ENCODE data around the gene GCSH. TPM values are rescaled to one million over a fixed set of nuclear protein-coding genes. Genes with fewer than 3 reads are reported as not detected.

The GCSH gene
- total and polyA plus RNA-seq, 4 donors: 14.7 to 35.7 (median 19.0) TPM

DNA sequence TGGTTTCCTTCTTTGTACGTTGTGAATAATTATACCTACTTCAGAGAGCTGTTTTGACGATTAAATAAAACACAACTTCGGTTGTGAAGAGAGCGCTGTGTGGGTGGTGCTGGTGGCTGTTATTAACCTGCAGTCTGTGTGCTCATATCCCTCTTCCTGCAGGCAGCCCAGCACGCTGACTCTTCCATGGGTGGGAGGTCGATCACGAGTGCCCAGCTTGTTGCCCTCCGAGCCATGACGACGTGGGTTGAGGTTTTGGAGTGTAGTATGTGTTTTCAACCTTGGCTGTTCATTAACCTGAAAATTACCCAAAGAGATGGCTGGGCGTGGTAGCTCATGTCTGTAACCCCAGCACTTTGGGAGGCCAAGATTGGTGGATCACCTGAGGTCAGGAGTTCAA lies 11.3 kb upstream of the GCSH start:
- no peak overlapping the region for H3K4me3 ChIP-seq (ENCODE audit: low read length in 2 of 2)
- intact Hi-C loops (cut with DNase I): no loop called here
- no peaks in the 10 kb centered on the region for H3K36me3 ChIP-seq (ENCODE audit: control insufficient read depth in 1 of 2, insufficient read depth in 2 of 2, low read length in 1 of 2)
- WGBS, 2 donors: 81% methylated on average over 11 of the region's 11 CpGs
- no peak for ATAC-seq (ENCODE audit: low FRiP score)
- H3K27ac ChIP-seq (ENCODE audit: low read depth in 1 of 2, low read length in 2 of 2): no peak overlapping the region
- no peaks in the 10 kb centered on the region for H3K27me3 ChIP-seq (ENCODE audit: control insufficient read depth in 1 of 2, insufficient read depth in 2 of 2, low read length in 1 of 2)
- H3K4me1 ChIP-seq (ENCODE audit: control insufficient read depth in 1 of 2, insufficient read depth in 2 of 2, low read length in 2 of 2): no peaks in the 10 kb centered on the region
- DNase-seq: peak in 1 of 2 donors; percentile 48
- H3K9me3 ChIP-seq (ENCODE audit: control insufficient read depth, low read length): no peaks in the 10 kb centered on the region

- ATAC-seq (ENCODE audit: low FRiP score) (no peak), DNase-seq (peak in 1 of 2 donors; percentile 20)
- no peaks in the 10 kb centered on the region for H3K27me3 ChIP-seq (ENCODE audit: control insufficient read depth in 1 of 2, insufficient read depth in 2 of 2, low read length in 1 of 2)
- WGBS, 2 donors: 37 to 38% methylated on average over 8 of the region's 8 CpGs
- H3K4me1 ChIP-seq (ENCODE audit: control insufficient read depth in 1 of 2, insufficient read depth in 2 of 2, low read length in 2 of 2): no peaks in the 10 kb centered on the region
- H3K36me3 ChIP-seq (ENCODE audit: control insufficient read depth in 1 of 2, insufficient read depth in 2 of 2, low read length in 1 of 2): no peaks in the 10 kb centered on the region
- intact Hi-C loops (cut with DNase I): no loop called here
- H3K9me3 ChIP-seq (ENCODE audit: control insufficient read depth, low read length): no peaks in the 10 kb centered on the region
- no peak overlapping the region for H3K4me3 ChIP-seq (ENCODE audit: low read length in 2 of 2)
- no peak overlapping the region for H3K27ac ChIP-seq (ENCODE audit: low read depth in 1 of 2, low read length in 2 of 2)
Observed at GRCh38 chr16:81106826-81107503, 10.8 kb upstream of the GCSH start.

DNA sequence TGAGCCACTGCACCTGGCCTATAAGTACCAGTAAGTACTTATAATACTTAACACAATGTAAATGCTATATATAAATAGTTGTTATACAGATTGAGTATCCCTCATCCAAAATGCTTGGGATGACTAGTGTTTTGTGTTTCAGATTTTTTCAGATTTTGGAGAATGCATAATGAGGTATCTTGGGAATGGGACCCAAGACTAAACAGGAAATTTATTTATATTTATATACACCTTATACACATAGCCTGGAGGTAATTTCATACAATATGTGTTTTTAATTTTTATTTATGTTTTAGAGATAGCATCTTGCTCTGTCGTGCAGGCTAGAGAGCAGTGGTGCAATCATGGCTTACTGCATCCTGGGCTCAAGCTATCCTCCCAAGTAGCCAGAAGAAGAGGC lies 9.8 kb upstream of the GCSH start:
- H3K36me3 ChIP-seq (ENCODE audit: control insufficient read depth in 1 of 2, insufficient read depth in 2 of 2, low read length in 1 of 2): no peaks in the 10 kb centered on the region
- 83 to 91% methylated on average over 1 of the region's 1 CpG for WGBS, 2 donors
- no peaks in the 10 kb centered on the region for H3K9me3 ChIP-seq (ENCODE audit: control insufficient read depth, low read length)
- H3K27me3 ChIP-seq (ENCODE audit: control insufficient read depth in 1 of 2, insufficient read depth in 2 of 2, low read length in 1 of 2): no peaks in the 10 kb centered on the region
- ATAC-seq (ENCODE audit: low FRiP score): no peak
- no peak for DNase-seq
- intact Hi-C loops (cut with DNase I): no loop called here
- H3K4me1 ChIP-seq (ENCODE audit: control insufficient read depth in 1 of 2, insufficient read depth in 2 of 2, low read length in 2 of 2): no peaks in the 10 kb centered on the region
- no peak overlapping the region for H3K27ac ChIP-seq (ENCODE audit: low read depth in 1 of 2, low read length in 2 of 2)
- no peak overlapping the region for H3K4me3 ChIP-seq (ENCODE audit: low read length in 2 of 2)

- WGBS, 2 donors: 83 to 89% methylated on average over 9 of the region's 9 CpGs
- Histone ChIP-seq H3K27me3 (ENCODE audit: control insufficient read depth in 1 of 2, insufficient read depth in 2 of 2, low read length in 1 of 2) (no peaks in the 10 kb centered on the region), H3K4me1 (ENCODE audit: control insufficient read depth in 1 of 2, insufficient read depth in 2 of 2, low read length in 2 of 2) (no peaks in the 10 kb centered on the region), H3K9me3 (ENCODE audit: control insufficient read depth, low read length) (no peaks in the 10 kb centered on the region), H3K4me3 (ENCODE audit: low read length in 2 of 2) (no peak overlapping the region), H3K27ac (ENCODE audit: low read depth in 1 of 2, low read length in 2 of 2) (no peak overlapping the region), H3K36me3 (ENCODE audit: control insufficient read depth in 1 of 2, insufficient read depth in 2 of 2, low read length in 1 of 2) (no peaks in the 10 kb centered on the region)
- ATAC-seq (ENCODE audit: low FRiP score) (no peak), DNase-seq (no peak)
- intact Hi-C loops (cut with DNase I): no loop called here
Observed at GRCh38 chr16:81101702-81102101, 5.5 kb upstream of the GCSH start.

DNA sequence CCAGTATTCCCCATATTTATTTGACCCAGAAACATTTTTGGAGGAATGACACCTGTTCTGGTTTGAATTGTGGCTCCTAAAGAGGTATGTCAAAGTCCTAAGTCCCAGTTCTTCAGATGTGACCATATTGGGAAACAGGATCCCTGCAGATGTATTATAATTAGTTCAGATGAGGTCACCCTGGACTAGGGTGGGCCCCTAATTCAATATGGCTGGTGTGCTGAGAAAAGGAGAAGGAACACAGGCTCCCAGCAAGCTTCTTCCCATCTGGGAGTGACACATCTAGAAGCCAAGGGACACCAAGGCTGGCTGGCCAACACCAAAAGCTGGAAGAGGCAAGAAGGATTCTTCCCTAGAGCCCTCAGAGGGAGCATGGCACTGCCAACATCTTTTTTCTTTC lies 3.8 kb upstream of the GCSH start:
- Histone ChIP-seq H3K27ac (ENCODE audit: low read depth in 1 of 2, low read length in 2 of 2) (no peak overlapping the region), H3K36me3 (ENCODE audit: control insufficient read depth in 1 of 2, insufficient read depth in 2 of 2, low read length in 1 of 2) (no peaks in the 10 kb centered on the region), H3K4me1 (ENCODE audit: control insufficient read depth in 1 of 2, insufficient read depth in 2 of 2, low read length in 2 of 2) (no peaks in the 10 kb centered on the region), H3K9me3 (ENCODE audit: control insufficient read depth, low read length) (no peaks in the 10 kb centered on the region), H3K4me3 (ENCODE audit: low read length in 2 of 2) (no peak overlapping the region), H3K27me3 (ENCODE audit: control insufficient read depth in 1 of 2, insufficient read depth in 2 of 2, low read length in 1 of 2) (no peaks in the 10 kb centered on the region)
- DNase-seq: no peak
- ATAC-seq (ENCODE audit: low FRiP score): no peak
- intact Hi-C loops (cut with DNase I): loop anchor here (10.0 kb wide), 1 partner anchor 215 kb away; the partner anchor contains the start of gene GAN (in 2 of the 2)

GRCh38 chr16:81097230-81097629 lies 1.0 kb upstream of the GCSH start:
- Histone ChIP-seq H3K4me3 (ENCODE audit: low read length in 2 of 2) (no peak overlapping the region), H3K27ac (ENCODE audit: low read depth in 1 of 2, low read length in 2 of 2) (no peak overlapping the region)

GRCh38 chr16:81096715-81097208 lies 567 bp upstream of the GCSH start:
- WGBS, 2 donors: 52 to 55% methylated on average over 8 of the region's 8 CpGs
- peak overlapping the region in 1 of 2 donors; percentile 46 for H3K27ac ChIP-seq (ENCODE audit: low read depth in 1 of 2, low read length in 2 of 2)
- DNase-seq: no peak
- no peaks in the 10 kb centered on the region for H3K9me3 ChIP-seq (ENCODE audit: control insufficient read depth, low read length)
- H3K4me1 ChIP-seq (ENCODE audit: control insufficient read depth in 1 of 2, insufficient read depth in 2 of 2, low read length in 2 of 2): no peaks in the 10 kb centered on the region
- intact Hi-C loops (cut with DNase I): loop anchor here (1.0 to 10.0 kb wide), 3 partner anchors 20 to 218 kb away; partner anchors contain the start of genes GAN (in 2 of the 2), C16orf46 (in 1 of the 2) and CENPN (in 1 of the 2)
- H3K4me3 ChIP-seq (ENCODE audit: low read length in 2 of 2): no peak overlapping the region
- H3K36me3 ChIP-seq (ENCODE audit: control insufficient read depth in 1 of 2, insufficient read depth in 2 of 2, low read length in 1 of 2): no peaks in the 10 kb centered on the region
- no peaks in the 10 kb centered on the region for H3K27me3 ChIP-seq (ENCODE audit: control insufficient read depth in 1 of 2, insufficient read depth in 2 of 2, low read length in 1 of 2)
- ATAC-seq (ENCODE audit: low FRiP score): no peak

More at GRCh38 chr16:81097230-81097629, 1.0 kb upstream of the GCSH start:
- DNase-seq: no peak
- WGBS, 2 donors: 89 to 93% methylated on average over 6 of the region's 6 CpGs
- no peak for ATAC-seq (ENCODE audit: low FRiP score)
- intact Hi-C loops (cut with DNase I): loop anchor here (2.0 to 10.0 kb wide), 2 partner anchors 20 to 218 kb away; partner anchors contain the start of genes GAN (in 2 of the 2) and C16orf46 (in 1 of the 2)
- H3K36me3 ChIP-seq (ENCODE audit: control insufficient read depth in 1 of 2, insufficient read depth in 2 of 2, low read length in 1 of 2): no peaks in the 10 kb centered on the region
- H3K9me3 ChIP-seq (ENCODE audit: control insufficient read depth, low read length): no peaks in the 10 kb centered on the region
- no peaks in the 10 kb centered on the region for H3K4me1 ChIP-seq (ENCODE audit: control insufficient read depth in 1 of 2, insufficient read depth in 2 of 2, low read length in 2 of 2)
- no peaks in the 10 kb centered on the region for H3K27me3 ChIP-seq (ENCODE audit: control insufficient read depth in 1 of 2, insufficient read depth in 2 of 2, low read length in 1 of 2)

DNA sequence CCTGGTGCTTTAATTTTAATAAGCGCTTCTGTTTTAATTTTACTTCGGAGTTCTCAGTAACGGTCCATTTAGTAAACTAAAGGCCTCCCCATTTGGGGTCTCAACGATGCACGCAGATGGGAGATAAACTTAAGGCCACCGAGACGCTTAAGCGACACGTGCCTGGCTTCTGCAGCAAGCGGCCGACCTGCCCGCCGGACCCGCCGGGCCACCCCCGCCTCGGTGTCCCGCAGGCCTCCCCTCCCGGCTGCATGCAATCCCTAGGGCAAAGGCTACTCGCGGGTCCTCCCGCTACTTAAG lies 592 bp downstream of the GCSH start:
- Histone ChIP-seq H3K4me1 (ENCODE audit: control insufficient read depth in 1 of 2, insufficient read depth in 2 of 2, low read length in 2 of 2) (no peaks in the 10 kb centered on the region), H3K27ac (ENCODE audit: low read depth in 1 of 2, low read length in 2 of 2) (peak overlapping the region in 1 of 2 donors; percentile 78)
- 0 to 1% methylated on average over 19 to 22 of the region's 22 CpGs for WGBS, 2 donors

DNA sequence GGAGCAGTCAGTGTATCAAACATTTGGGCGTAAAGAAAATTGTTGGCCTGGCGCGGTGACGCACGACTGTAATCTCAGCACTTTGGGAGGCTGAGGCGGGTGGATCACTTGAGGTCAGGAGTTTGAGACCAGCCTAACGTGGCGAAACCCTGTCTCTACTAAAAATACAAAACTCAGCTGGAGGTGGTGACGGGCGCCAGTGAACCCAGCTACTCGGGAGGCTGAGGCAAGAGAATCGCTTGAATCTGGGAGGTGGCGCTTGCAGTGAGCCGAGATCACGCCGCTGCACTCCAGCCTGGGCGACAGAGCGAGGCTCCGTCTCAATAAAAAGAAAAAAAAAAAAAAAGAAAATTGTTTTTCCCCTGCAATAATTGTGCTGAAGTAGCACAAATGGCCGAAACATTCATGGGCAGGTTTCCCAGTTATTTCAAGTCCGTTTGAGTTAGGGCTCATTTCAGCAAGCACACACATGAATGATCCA lies 1.4 kb downstream of the GCSH start:
- Histone ChIP-seq H3K27me3 (ENCODE audit: control insufficient read depth in 1 of 2, insufficient read depth in 2 of 2, low read length in 1 of 2) (no peaks in the 10 kb centered on the region), H3K9me3 (ENCODE audit: control insufficient read depth, low read length) (no peaks in the 10 kb centered on the region), H3K4me1 (ENCODE audit: control insufficient read depth in 1 of 2, insufficient read depth in 2 of 2, low read length in 2 of 2) (no peaks in the 10 kb centered on the region), H3K27ac (ENCODE audit: low read depth in 1 of 2, low read length in 2 of 2) (no peak overlapping the region), H3K4me3 (ENCODE audit: low read length in 2 of 2) (peak overlapping the region in 1 of 2 donors; percentile 4), H3K36me3 (ENCODE audit: control insufficient read depth in 1 of 2, insufficient read depth in 2 of 2, low read length in 1 of 2) (no peaks in the 10 kb centered on the region)
- ATAC-seq (ENCODE audit: low FRiP score): no peak
- intact Hi-C loops (cut with DNase I): loop anchor here (10.0 kb wide), 1 partner anchor 220 kb away; the partner anchor contains the start of gene GAN (in 2 of the 2)
- no peak for DNase-seq
- 68% methylated on average over 21 of the region's 21 CpGs for WGBS, 2 donors

More for the DNA sequence above, 592 bp downstream of the GCSH start:
- Histone ChIP-seq H3K36me3 (ENCODE audit: control insufficient read depth in 1 of 2, insufficient read depth in 2 of 2, low read length in 1 of 2) (no peaks in the 10 kb centered on the region), H3K4me3 (ENCODE audit: low read length in 2 of 2) (peak overlapping the region; percentile 44 to 66), H3K9me3 (ENCODE audit: control insufficient read depth, low read length) (no peaks in the 10 kb centered on the region), H3K27me3 (ENCODE audit: control insufficient read depth in 1 of 2, insufficient read depth in 2 of 2, low read length in 1 of 2) (no peaks in the 10 kb centered on the region)
- intact Hi-C loops (cut with DNase I): loop anchor here (10.0 kb wide), 1 partner anchor 219 kb away; the partner anchor contains the start of gene GAN (in 2 of the 2)
- ATAC-seq (ENCODE audit: low FRiP score) (no peak), DNase-seq (no peak)
